HT1080 (cell line): ENCODE measurements around the gene TOGARAM2. TPM values are rescaled to one million over a fixed set of nuclear protein-coding genes. Genes with fewer than 3 reads are reported as not detected.
"Not testable (repeated sequence)": the region's sequence is repeated elsewhere in the genome, so short reads cannot be mapped to it uniquely, and the experiment has no call there.

ENCODE experiments used
- DNase-seq: peaks from one replicate; pipeline ENCODE4 v3.0.0-alpha.2; 2015; ENCODE audit warnings: low read depth
- total RNA-seq: library from RNA; depleted of rRNA; stranded (reverse); fragments of >200 nt; shearing (Covaris generic); gene quantifications from 2 replicates; pipeline ENCODE4 v1.2.3, GENCODE V29; 2014

TOGARAM2 gene
- total RNA-seq, 1 experiment from 2014 or later: 0.59 TPM

DNA sequence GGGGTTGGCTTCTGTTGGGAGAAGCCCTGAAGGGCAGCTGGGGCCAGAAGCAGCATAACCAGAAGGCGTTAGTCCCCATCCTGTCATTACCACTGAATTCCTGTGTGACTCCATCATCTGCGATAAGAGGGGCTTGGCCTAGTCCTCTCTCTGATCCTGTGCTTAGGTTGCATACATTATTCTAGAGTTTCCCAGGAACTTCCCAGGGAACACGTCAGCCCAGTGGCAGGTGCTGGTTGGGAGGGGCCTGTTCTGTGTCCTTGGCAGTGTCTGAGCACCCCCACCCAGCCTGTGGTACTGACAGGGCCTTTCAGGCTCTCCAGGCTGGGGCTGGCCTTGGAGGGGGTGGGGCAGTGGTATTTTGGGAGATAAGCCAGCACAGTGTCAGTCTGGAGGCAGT lies 4.5 kb upstream of the TOGARAM2 start:
- DNase-seq: peak; percentile 88

- no peak for DNase-seq
Observed at GRCh38 chr2:28977176-28977875, 3.8 kb upstream of the TOGARAM2 start.

DNA sequence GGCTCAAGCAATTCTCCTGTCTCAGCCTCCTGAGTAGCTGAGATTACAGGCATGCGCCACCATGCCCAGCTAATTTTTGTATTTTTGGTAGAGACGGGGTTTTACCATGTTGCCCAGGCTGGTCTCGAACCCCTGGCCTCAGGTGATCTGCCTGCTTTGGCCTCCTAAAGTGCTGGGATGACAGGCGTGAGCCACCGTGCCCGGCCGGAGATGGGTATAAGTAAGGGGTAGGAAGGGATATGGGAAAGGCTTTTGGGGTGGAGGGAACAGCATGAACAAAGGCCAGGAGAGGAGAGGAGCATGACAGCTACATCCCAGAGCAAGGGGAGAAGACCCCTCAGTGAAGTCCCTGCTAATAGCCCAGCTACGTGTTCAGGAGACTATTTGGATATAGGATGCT lies 3.1 kb upstream of the TOGARAM2 start:
- not testable (repeated sequence) for DNase-seq

DNA sequence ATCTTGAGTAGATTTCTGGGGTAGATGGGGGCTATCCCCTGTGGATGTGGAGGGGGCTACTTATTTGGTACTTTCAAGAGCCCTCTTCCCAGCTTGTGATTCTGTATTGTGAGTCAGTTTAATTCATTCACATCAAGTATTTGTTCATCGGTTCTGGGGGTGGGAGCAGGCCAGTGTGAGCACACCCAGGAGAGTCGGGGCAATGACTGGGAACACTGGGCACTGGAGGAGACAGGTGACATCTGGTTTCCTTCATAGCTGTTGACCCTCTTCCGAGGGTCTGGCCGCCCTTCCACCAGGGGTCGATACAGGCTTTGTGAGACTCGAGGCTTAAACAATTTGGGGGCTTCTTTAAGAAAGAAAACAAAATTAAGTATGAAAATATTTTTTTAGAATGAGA lies 2.5 kb upstream of the TOGARAM2 start:
- no peak for DNase-seq

DNA sequence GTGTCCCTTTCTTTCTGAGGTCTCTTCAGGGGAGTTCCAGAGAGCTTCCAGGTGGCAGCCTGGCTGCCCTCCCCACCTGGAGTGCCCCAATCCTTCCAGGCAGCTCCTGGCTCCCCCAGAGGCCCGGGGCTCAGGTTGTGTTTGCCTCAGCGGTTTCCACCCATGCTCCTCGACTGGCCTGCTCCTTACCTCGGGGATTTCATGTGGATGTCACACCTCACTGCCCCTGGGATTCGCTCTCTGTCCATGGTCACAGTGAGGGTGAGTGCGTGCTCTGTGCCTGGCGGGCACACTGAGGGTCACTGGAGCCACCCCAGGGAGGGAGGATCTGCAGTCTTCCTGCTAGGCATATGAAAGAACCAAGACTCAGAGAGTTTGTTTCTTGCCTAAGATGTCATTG lies 2.1 kb upstream of the TOGARAM2 start:
- DNase-seq: no peak

DNA sequence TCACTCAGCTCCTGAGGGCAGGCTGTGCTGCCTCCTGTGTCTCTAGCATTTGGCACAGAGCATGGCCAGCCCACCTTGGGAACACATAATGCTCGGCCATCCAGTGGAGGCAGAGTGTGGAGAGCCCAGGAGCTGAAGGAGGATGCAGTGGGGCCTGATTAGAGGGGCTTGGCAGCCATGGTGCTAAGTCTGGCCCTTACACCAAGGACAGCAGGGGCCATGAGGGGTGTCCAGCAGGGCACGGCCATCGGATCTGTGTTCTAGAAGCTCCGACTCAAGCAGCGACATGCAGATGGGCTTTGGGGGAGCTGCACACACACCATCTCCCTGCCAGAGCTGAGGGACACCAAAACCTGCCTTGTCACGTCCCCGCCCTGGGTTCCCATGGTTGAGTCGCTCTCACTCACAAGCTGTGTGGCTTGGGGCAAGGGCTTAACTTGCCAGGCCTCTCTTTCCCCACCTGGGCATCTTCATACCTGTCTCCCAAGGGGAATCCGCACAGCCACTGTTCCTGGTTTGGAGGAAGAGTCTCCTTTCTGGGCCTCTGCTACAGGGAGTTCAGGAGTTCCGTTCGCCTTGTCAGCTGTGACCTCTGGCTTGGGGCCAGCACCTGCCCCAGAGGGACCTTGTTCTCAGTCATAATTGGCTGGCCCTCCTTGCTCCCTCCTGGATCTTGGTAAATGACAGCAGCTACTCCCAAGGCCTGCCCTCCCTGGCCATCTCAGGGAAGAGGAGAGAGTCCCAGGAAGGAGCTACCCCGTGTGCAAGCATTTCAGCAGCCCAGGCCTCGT lies 1.3 kb upstream of the TOGARAM2 start:
- no peak for DNase-seq

DNA sequence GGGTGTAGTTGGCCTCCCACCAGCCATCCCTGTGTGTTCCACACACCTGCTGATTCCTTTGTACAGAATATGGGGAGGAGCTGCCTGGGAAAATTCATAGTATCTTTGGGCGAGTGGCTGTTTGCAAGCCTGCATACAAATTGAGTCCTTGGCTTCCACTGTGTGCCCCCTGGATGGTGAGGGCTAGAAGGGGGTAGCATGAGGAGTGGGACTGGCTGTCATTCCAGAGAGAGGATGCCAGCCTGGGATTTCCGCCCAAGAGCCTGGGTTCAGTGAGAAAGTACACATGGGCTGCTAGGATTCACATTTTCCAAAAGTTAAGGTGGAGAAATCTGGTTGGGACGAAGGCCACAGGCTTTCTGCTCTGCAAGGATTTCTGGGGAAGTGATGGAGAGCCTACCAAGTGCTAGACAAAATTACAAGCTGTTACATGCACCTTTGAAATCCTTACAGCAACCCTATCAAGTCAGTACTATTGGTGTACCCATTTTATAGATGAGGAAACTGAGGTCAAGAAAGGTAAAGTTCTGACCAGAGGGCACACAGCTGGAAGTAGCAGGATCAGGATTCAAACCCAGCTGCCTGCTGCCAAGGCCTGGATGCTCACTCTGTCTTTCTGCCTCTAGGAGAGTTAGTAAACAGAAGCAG lies 606 bp upstream of the TOGARAM2 start:
- no peak for DNase-seq

- DNase-seq: no peak
Observed at GRCh38 chr2:28981620-28982376, 700 bp downstream of the TOGARAM2 start.

DNA sequence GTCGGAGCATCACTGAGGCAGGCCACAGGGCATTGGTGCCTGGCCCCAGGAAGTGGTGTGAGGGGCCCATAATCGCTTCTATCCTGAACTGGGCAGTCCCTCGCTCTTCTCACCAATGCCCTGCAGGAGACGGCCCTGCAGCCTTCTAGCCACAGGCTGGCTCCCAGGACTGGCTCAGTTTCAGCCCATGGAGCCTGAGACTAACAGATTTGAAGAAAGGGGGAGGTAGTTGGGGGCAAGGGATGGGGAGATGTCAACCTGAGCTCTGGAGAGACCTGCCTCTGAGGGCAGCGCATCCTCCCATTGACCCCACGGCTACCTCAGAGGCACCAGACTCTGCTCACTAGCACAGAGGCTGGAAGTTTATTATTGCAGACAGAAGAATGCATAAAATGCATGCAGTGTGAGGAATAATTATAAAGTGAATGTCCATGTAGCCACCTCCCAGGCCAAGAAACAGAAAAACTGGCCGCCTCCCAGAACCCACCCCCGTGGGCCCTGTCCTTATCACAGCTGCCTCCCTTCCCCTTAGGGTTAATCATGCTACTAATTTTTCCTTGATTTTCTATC lies 1.4 kb downstream of the TOGARAM2 start:
- DNase-seq: no peak

DNA sequence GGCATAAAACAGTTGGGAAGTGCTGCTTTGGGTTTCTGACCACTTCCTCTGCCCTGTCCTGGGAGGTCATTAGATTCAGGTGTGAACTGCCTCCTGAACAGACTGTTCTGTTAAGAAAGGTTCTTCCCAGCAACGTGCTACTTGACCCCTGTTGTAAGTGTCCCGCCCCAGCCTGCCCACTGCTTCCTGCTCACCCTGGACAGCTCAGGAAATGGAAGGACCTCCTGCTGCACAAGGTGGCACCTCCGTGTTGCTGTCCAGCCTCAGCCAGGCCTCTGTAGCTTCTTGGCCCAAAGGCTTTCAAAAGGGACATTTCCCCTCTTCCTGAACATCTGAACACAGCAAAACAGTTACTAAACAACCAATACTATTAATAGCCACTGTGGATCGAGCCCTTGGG lies 5.3 kb downstream of the TOGARAM2 start:
- no peak for DNase-seq

- DNase-seq: no peak
Observed at GRCh38 chr2:28989973-28990372, 8.9 kb downstream of the TOGARAM2 start.

DNA sequence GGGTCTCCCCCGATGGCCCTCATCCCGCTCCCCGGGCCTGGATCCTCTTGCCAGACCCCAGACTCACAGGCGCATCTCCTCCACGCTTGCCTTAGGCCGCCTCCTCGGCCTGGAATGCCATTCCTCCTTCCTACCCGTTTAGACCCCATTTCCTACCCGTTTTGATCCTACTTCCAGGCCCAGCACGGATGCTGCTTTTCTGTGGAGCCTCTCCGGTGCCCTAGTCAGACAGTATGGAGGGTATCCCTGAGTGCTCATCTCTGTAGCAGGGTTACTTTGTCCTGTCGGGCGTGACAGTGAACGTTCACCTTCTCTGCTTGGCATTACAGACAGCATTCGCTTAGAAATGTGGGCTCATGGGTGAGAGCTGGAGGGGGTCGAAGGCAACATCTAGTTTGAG lies 9.3 kb downstream of the TOGARAM2 start:
- DNase-seq: no peak

- no peak for DNase-seq
Observed at GRCh38 chr2:28991021-28991420, 9.9 kb downstream of the TOGARAM2 start.

- no peak for DNase-seq
Observed at GRCh38 chr2:28991460-28991859, 10.4 kb downstream of the TOGARAM2 start.

DNA sequence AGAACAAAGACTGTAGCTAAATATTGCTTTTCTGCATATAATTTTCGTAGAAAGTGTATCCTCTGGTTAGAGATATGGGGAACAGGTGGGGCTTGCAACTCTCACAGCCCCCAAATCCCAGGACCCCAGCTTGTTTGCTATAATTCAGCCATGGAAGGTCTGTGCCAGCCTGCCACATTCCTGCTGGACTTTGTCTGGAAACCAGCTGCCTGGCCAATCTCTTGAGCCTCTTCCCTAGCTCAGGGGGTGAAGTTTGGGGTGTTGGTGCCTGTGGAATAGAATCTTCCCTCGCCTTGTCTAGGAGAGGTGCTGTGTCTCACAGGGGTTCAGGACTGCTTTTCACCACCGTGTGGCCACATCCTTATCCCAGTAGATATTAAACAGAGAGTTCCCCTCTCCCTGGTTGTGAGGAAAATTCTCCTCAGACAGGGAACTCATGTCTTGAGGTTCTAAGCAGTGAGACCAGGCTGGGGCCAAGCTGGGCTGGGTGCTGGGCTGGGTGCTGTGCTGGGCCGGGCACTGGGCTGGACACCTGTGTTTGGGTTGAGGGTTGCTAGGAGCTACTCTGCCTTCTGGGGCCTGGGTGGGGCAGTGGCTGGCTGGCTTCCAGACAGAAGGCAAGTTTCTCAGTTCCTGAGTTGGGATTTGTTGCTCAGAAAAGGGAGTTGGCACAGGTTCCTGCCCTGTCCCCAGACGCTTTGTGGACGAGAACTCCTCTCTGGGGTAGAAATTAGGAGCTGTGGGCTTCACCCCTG lies 12.3 kb downstream of the TOGARAM2 start:
- DNase-seq: no peak

DNA sequence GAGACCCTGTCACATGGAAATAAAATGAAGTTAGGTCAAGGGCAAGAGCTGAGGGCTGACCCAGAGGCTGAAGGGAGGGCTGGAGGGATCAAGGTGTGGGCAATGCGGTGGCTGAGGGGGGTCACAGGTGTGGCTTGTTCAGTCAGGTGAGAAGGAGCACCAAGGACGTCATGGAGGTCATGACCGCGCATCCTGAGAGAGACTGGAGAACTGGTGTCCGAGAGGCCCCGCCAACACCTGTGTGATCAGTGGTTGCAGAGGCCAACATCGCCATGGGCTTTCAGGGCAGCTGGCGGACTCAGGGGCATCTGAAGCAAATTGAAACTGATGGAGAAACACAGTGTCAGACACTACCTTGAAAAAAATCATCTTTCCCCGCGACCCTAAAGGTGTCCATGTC lies 13.0 kb downstream of the TOGARAM2 start:
- DNase-seq: no peak

GRCh38 chr2:28994679-28995078 lies 13.6 kb downstream of the TOGARAM2 start:
- DNase-seq: no peak

DNA sequence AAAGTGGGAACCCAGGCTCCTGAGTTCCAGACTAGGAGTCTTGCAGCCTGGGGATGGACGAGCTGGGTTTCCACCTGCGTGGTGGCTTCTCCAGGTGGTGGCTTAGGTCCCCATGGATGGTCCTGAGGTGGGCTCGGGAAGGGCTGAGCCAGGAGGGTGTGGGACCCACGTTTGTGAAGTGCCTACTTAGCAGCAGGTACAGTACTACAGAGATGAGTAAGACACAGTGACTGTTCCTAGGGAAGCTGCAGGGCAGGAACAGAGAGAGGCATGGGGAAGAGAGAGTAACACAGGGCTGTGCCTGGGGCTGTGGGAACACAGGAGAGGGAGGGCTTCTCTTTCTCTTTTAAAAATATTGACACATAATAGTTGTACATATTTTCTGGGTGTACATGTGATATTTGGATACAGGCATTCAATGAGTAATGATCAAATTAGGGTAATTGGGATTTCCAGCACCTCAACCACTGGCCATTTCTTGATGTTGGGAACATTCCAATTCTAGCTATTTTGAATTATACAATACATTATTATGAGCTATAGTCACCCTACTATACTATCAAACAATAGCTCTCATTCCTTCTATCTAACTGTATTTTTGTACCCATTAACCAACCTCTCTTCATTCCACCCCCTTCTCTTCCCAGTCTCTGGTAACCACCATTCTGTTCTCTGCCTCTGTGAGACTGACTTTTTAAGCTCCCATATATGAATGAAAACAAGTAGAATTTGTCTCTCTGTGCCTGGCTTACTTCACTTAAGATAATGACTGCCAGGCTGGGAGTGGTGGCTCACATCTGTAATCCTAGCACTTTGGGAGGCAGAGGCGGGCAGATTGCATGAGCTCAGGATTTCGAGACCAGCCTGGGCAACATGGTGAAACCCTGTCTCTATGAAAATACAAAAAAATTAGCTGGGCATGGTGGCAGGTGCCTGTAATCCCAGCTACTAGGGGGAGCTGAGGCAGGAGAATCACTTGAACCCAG lies 15.0 kb downstream of the TOGARAM2 start:
- no peak for DNase-seq

- DNase-seq: peak; percentile 47
Observed at GRCh38 chr2:28997237-28997846, 16.2 kb downstream of the TOGARAM2 start.
